ENCODE results near the gene GGA3.

Gene GGA3

GRCh38 chr17:75273977-75274708 is 12.7 kb upstream of the GGA3 start:
- Histone ChIP-seq H3K36me3 (ENCODE audit: control insufficient read depth in 1 of 2, insufficient read depth in 2 of 2, low read length in 2 of 2) (peaks cover 3 to 26% of the 10 kb centered on the region in 2 donors), H3K4me1 (ENCODE audit: control insufficient read depth in 1 of 2, insufficient read depth in 2 of 2, low read length in 2 of 2) (peaks cover 17 to 27% of the 10 kb centered on the region in 2 donors), H3K4me3 (ENCODE audit: low read depth in 1 of 2, low read length in 2 of 2) (no peak overlapping the region), H3K9me3 (ENCODE audit: control insufficient read depth in 1 of 2, low read length in 2 of 2) (no peaks in the 10 kb centered on the region), H3K9ac (ENCODE audit: low read depth in 1 of 2, low read length in 2 of 2) (no peak overlapping the region), H3K27me3 (ENCODE audit: control insufficient read depth in 1 of 2, insufficient read depth in 2 of 2, low read length in 2 of 2) (no peaks in the 10 kb centered on the region), H3K27ac (ENCODE audit: low read depth, low read length) (no peak overlapping the region)

- Histone ChIP-seq H3K9ac (ENCODE audit: low read depth in 1 of 2, low read length in 2 of 2) (no peak overlapping the region), H3K27ac (ENCODE audit: low read depth, low read length) (no peak overlapping the region)
Observed at GRCh38 chr17:75272848-75273184, 11.4 kb upstream of the GGA3 start.

GRCh38 chr17:75271955-75272847 is 10.8 kb upstream of the GGA3 start:
- Histone ChIP-seq H3K4me3 (ENCODE audit: low read depth in 1 of 2, low read length in 2 of 2) (peak overlapping the region; percentile 72 to 84), H3K9me3 (ENCODE audit: control insufficient read depth in 1 of 2, low read length in 2 of 2) (no peaks in the 10 kb centered on the region), H3K9ac (ENCODE audit: low read depth in 1 of 2, low read length in 2 of 2) (peak overlapping the region; percentile 59 to 81), H3K27me3 (ENCODE audit: control insufficient read depth in 1 of 2, insufficient read depth in 2 of 2, low read length in 2 of 2) (no peaks in the 10 kb centered on the region), H3K36me3 (ENCODE audit: control insufficient read depth in 1 of 2, insufficient read depth in 2 of 2, low read length in 2 of 2) (peaks cover 3 to 22% of the 10 kb centered on the region in 2 donors), H3K4me1 (ENCODE audit: control insufficient read depth in 1 of 2, insufficient read depth in 2 of 2, low read length in 2 of 2) (peaks cover 26 to 38% of the 10 kb centered on the region in 2 donors), H3K27ac (ENCODE audit: low read depth, low read length) (no peak overlapping the region)

More at GRCh38 chr17:75272848-75273184, 11.4 kb upstream of the GGA3 start:
- H3K4me3 ChIP-seq (ENCODE audit: low read depth in 1 of 2, low read length in 2 of 2): no peak overlapping the region
- no peaks in the 10 kb centered on the region for H3K9me3 ChIP-seq (ENCODE audit: control insufficient read depth in 1 of 2, low read length in 2 of 2)
- peaks cover 20 to 32% of the 10 kb centered on the region in 2 donors for H3K4me1 ChIP-seq (ENCODE audit: control insufficient read depth in 1 of 2, insufficient read depth in 2 of 2, low read length in 2 of 2)
- no peaks in the 10 kb centered on the region for H3K27me3 ChIP-seq (ENCODE audit: control insufficient read depth in 1 of 2, insufficient read depth in 2 of 2, low read length in 2 of 2)
- H3K36me3 ChIP-seq (ENCODE audit: control insufficient read depth in 1 of 2, insufficient read depth in 2 of 2, low read length in 2 of 2): peaks cover 3 to 23% of the 10 kb centered on the region in 2 donors

GRCh38 chr17:75271233-75271954 is 10.0 kb upstream of the GGA3 start:
- Histone ChIP-seq H3K4me3 (ENCODE audit: low read depth in 1 of 2, low read length in 2 of 2) (peak overlapping the region; percentile 72 to 84), H3K27ac (ENCODE audit: low read depth, low read length) (peak overlapping the region; percentile 56), H3K9ac (ENCODE audit: low read depth in 1 of 2, low read length in 2 of 2) (peak overlapping the region; percentile 59 to 81), H3K27me3 (ENCODE audit: control insufficient read depth in 1 of 2, insufficient read depth in 2 of 2, low read length in 2 of 2) (no peaks in the 10 kb centered on the region), H3K4me1 (ENCODE audit: control insufficient read depth in 1 of 2, insufficient read depth in 2 of 2, low read length in 2 of 2) (peaks cover 27 to 38% of the 10 kb centered on the region in 2 donors), H3K36me3 (ENCODE audit: control insufficient read depth in 1 of 2, insufficient read depth in 2 of 2, low read length in 2 of 2) (peaks cover 5 to 26% of the 10 kb centered on the region in 2 donors), H3K9me3 (ENCODE audit: control insufficient read depth in 1 of 2, low read length in 2 of 2) (no peaks in the 10 kb centered on the region)

GRCh38 chr17:75270966-75271232 is 9.5 kb upstream of the GGA3 start, which contains the start of gene MIF4GD:
TSS of gene MIF4GD (minus strand) at chr17:75271231. CDS start at chr17:75270195, 1,036 bp downstream.
- H3K9me3 ChIP-seq (ENCODE audit: control insufficient read depth in 1 of 2, low read length in 2 of 2): no peaks in the 10 kb centered on the region
- peak within 1 kb of the TSS; percentile 80 for H3K27ac ChIP-seq (ENCODE audit: low read depth, low read length)
- peak within 1 kb of the TSS; percentile 86 to 88 for H3K4me3 ChIP-seq (ENCODE audit: low read depth in 1 of 2, low read length in 2 of 2)
- H3K9ac ChIP-seq (ENCODE audit: low read depth in 1 of 2, low read length in 2 of 2): peak within 1 kb of the TSS; percentile 90 to 96
- peaks cover 27 to 38% of the 10 kb centered on the region in 2 donors for H3K4me1 ChIP-seq (ENCODE audit: control insufficient read depth in 1 of 2, insufficient read depth in 2 of 2, low read length in 2 of 2)
- H3K36me3 ChIP-seq (ENCODE audit: control insufficient read depth in 1 of 2, insufficient read depth in 2 of 2, low read length in 2 of 2): peaks cover 10 to 31% of the 10 kb centered on the region in 2 donors
- H3K27me3 ChIP-seq (ENCODE audit: control insufficient read depth in 1 of 2, insufficient read depth in 2 of 2, low read length in 2 of 2): no peaks in the 10 kb centered on the region

- H3K9me3 ChIP-seq (ENCODE audit: control insufficient read depth in 1 of 2, low read length in 2 of 2): no peaks in the 10 kb centered on the region
- peak overlapping the region; percentile 90 to 96 for H3K9ac ChIP-seq (ENCODE audit: low read depth in 1 of 2, low read length in 2 of 2)
- peak overlapping the region; percentile 86 to 88 for H3K4me3 ChIP-seq (ENCODE audit: low read depth in 1 of 2, low read length in 2 of 2)
- H3K27ac ChIP-seq (ENCODE audit: low read depth, low read length): peak overlapping the region; percentile 80
- no peaks in the 10 kb centered on the region for H3K27me3 ChIP-seq (ENCODE audit: control insufficient read depth in 1 of 2, insufficient read depth in 2 of 2, low read length in 2 of 2)
- peaks cover 15 to 36% of the 10 kb centered on the region in 2 donors for H3K36me3 ChIP-seq (ENCODE audit: control insufficient read depth in 1 of 2, insufficient read depth in 2 of 2, low read length in 2 of 2)
- peaks cover 27 to 38% of the 10 kb centered on the region in 2 donors for H3K4me1 ChIP-seq (ENCODE audit: control insufficient read depth in 1 of 2, insufficient read depth in 2 of 2, low read length in 2 of 2)
Observed at GRCh38 chr17:75270218-75270965, 9.0 kb upstream of the GGA3 start.

- H3K9ac ChIP-seq (ENCODE audit: low read depth in 1 of 2, low read length in 2 of 2): peak overlapping the region; percentile 90 to 96
- peaks cover 27 to 38% of the 10 kb centered on the region in 2 donors for H3K4me1 ChIP-seq (ENCODE audit: control insufficient read depth in 1 of 2, insufficient read depth in 2 of 2, low read length in 2 of 2)
- H3K27ac ChIP-seq (ENCODE audit: low read depth, low read length): peak overlapping the region; percentile 80
- peak overlapping the region; percentile 86 to 88 for H3K4me3 ChIP-seq (ENCODE audit: low read depth in 1 of 2, low read length in 2 of 2)
- no peaks in the 10 kb centered on the region for H3K27me3 ChIP-seq (ENCODE audit: control insufficient read depth in 1 of 2, insufficient read depth in 2 of 2, low read length in 2 of 2)
- H3K36me3 ChIP-seq (ENCODE audit: control insufficient read depth in 1 of 2, insufficient read depth in 2 of 2, low read length in 2 of 2): peaks cover 16 to 40% of the 10 kb centered on the region in 2 donors
- no peaks in the 10 kb centered on the region for H3K9me3 ChIP-seq (ENCODE audit: control insufficient read depth in 1 of 2, low read length in 2 of 2)
Observed at GRCh38 chr17:75269844-75270217, 8.4 kb upstream of the GGA3 start.

GRCh38 chr17:75267411-75268232 is 6.2 kb upstream of the GGA3 start:
- Histone ChIP-seq H3K27ac (ENCODE audit: low read depth, low read length) (no peak overlapping the region), H3K4me3 (ENCODE audit: low read depth in 1 of 2, low read length in 2 of 2) (no peak overlapping the region), H3K27me3 (ENCODE audit: control insufficient read depth in 1 of 2, insufficient read depth in 2 of 2, low read length in 2 of 2) (no peaks in the 10 kb centered on the region), H3K36me3 (ENCODE audit: control insufficient read depth in 1 of 2, insufficient read depth in 2 of 2, low read length in 2 of 2) (peaks cover 19 to 39% of the 10 kb centered on the region in 2 donors), H3K4me1 (ENCODE audit: control insufficient read depth in 1 of 2, insufficient read depth in 2 of 2, low read length in 2 of 2) (peaks cover 32 to 41% of the 10 kb centered on the region in 2 donors), H3K9ac (ENCODE audit: low read depth in 1 of 2, low read length in 2 of 2) (no peak overlapping the region), H3K9me3 (ENCODE audit: control insufficient read depth in 1 of 2, low read length in 2 of 2) (no peaks in the 10 kb centered on the region)

- Histone ChIP-seq H3K27ac (ENCODE audit: low read depth, low read length) (no peak overlapping the region), H3K27me3 (ENCODE audit: control insufficient read depth in 1 of 2, insufficient read depth in 2 of 2, low read length in 2 of 2) (no peaks in the 10 kb centered on the region), H3K4me1 (ENCODE audit: control insufficient read depth in 1 of 2, insufficient read depth in 2 of 2, low read length in 2 of 2) (peaks cover 30 to 41% of the 10 kb centered on the region in 2 donors), H3K9ac (ENCODE audit: low read depth in 1 of 2, low read length in 2 of 2) (no peak overlapping the region), H3K9me3 (ENCODE audit: control insufficient read depth in 1 of 2, low read length in 2 of 2) (no peaks in the 10 kb centered on the region), H3K4me3 (ENCODE audit: low read depth in 1 of 2, low read length in 2 of 2) (no peak overlapping the region), H3K36me3 (ENCODE audit: control insufficient read depth in 1 of 2, insufficient read depth in 2 of 2, low read length in 2 of 2) (peaks cover 19 to 36% of the 10 kb centered on the region in 2 donors)
Observed at GRCh38 chr17:75267153-75267410, 5.7 kb upstream of the GGA3 start.
